DND-41 (cell line): ENCODE data around the gene BPIFB6.

ENCODE experiments used
- EZH2 ChIP-seq: IDR thresholded peaks from 3 replicates; pipeline ENCODE4 v1.6.1; 2012; ENCODE audit warnings: borderline replicate concordance, low read depth, mild to moderate bottlenecking, moderate library complexity, low read length, inconsistent platforms; ENCODE audit not compliant: severe bottlenecking
- TF ChIP-seq, protein P1 (sequence below): IDR thresholded peaks from 2 replicates; pipeline ENCODE4 v1.5.1; 2012; ENCODE audit warnings: borderline replicate concordance, low read length, moderate library complexity, mild to moderate bottlenecking; ENCODE audit not compliant: poor library complexity, severe bottlenecking; ENCODE audit errors: extremely low read depth

DNA sequence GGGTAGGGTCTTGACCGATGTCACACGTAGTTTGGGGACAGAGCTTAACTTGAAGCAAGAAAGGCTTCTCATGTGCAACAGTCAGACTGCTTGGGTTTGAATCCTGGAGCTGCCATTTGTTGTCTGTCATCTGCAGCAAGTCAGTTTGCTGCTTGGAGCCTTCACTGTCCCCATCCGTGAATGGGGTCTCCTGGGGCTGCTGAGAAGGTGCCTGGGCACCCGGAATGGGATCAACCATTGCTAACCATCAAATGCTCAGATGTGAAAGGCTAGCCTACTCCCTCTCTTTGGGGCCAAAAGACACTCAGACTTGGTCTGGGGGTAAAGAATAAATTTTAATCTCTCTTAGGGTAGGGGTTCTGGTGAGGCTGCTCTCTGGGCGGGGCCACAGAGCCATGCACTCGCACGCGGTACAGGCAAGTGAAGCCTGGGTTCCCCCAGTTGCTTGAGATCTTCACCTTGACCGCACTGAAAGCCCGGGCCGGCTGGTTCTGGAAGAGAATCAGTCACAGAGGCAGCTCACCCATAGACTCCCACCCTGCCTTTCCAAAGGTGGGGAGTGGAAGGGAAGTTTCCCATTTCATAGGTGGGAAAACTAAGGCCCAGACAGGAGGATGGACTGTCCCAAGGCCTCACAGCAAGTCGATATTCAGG is 47.9 kb upstream of the BPIFB6 start:
- TF ChIP-seq, protein P1, sequence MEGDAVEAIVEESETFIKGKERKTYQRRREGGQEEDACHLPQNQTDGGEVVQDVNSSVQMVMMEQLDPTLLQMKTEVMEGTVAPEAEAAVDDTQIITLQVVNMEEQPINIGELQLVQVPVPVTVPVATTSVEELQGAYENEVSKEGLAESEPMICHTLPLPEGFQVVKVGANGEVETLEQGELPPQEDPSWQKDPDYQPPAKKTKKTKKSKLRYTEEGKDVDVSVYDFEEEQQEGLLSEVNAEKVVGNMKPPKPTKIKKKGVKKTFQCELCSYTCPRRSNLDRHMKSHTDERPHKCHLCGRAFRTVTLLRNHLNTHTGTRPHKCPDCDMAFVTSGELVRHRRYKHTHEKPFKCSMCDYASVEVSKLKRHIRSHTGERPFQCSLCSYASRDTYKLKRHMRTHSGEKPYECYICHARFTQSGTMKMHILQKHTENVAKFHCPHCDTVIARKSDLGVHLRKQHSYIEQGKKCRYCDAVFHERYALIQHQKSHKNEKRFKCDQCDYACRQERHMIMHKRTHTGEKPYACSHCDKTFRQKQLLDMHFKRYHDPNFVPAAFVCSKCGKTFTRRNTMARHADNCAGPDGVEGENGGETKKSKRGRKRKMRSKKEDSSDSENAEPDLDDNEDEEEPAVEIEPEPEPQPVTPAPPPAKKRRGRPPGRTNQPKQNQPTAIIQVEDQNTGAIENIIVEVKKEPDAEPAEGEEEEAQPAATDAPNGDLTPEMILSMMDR, result no peak
- no peak for TF ChIP-seq EZH2
